Left kidney (tissue), 2 donors: Measurements from ENCODE around the gene ALKBH2. TPM values are rescaled to one million over a fixed set of nuclear protein-coding genes. Genes with fewer than 3 reads are reported as not detected.

Experiments
- DNase-seq: peaks from one replicate; pipeline ENCODE4 v3.0.0-alpha.2; 2013
- polyA plus RNA-seq: library from polyadenylated mRNA; unstranded; fragments of 120-200 nt; gene quantifications from one replicate; pipeline ENCODE4 v1.2.1, GENCODE V29; 2013; ENCODE audit not compliant: insufficient read length

The ALKBH2 gene
- polyA plus RNA-seq, 1 donor: 30.0 TPM

- DNase-seq: no peak
Observed at GRCh38 chr12:109115758-109116610, 22.7 kb upstream of the ALKBH2 start, which contains the start of gene ACACB. ACACB (plus strand) TSS chr12:109116587; CDS start chr12:109139406, 22,819 bp downstream.

- no peak for DNase-seq
Observed at GRCh38 chr12:109115404-109115757, 22.1 kb upstream of the ALKBH2 start.

- no peak for DNase-seq
Observed at GRCh38 chr12:109114644-109115043, 21.4 kb upstream of the ALKBH2 start.

- DNase-seq: no peak
Observed at GRCh38 chr12:109113661-109114321, 20.5 kb upstream of the ALKBH2 start.

- DNase-seq: no peak
Observed at GRCh38 chr12:109112720-109113465, 19.6 kb upstream of the ALKBH2 start.

GRCh38 chr12:109110988-109111495 is 17.8 kb upstream of the ALKBH2 start:
- peak; percentile 91 for DNase-seq

- no peak for DNase-seq
Observed at GRCh38 chr12:109109746-109110350, 16.6 kb upstream of the ALKBH2 start.

GRCh38 chr12:109105176-109105575 is 11.9 kb upstream of the ALKBH2 start:
- no peak for DNase-seq

GRCh38 chr12:109102491-109102890 is 9.2 kb upstream of the ALKBH2 start:
- DNase-seq: no peak

- no peak for DNase-seq
Observed at GRCh38 chr12:109100741-109101140, 7.5 kb upstream of the ALKBH2 start.

- no peak for DNase-seq
Observed at GRCh38 chr12:109099431-109100020, 6.3 kb upstream of the ALKBH2 start.

- no peak for DNase-seq
Observed at GRCh38 chr12:109098651-109099050, 5.4 kb upstream of the ALKBH2 start.

- no peak for DNase-seq
Observed at GRCh38 chr12:109098183-109098604, 4.9 kb upstream of the ALKBH2 start.

- DNase-seq: peak; percentile 95
Observed at GRCh38 chr12:109097435-109098182, 4.3 kb upstream of the ALKBH2 start, which contains the start of gene UNG. UNG (plus strand) TSS chr12:109097597; CDS start chr12:109097680, 83 bp downstream.

- no peak for DNase-seq
Observed at GRCh38 chr12:109097140-109097434, 3.8 kb upstream of the ALKBH2 start.

- no peak for DNase-seq
Observed at GRCh38 chr12:109092497-109093021, 713 bp downstream of the ALKBH2 start.

- no peak for DNase-seq
Observed at GRCh38 chr12:109089683-109090082, 3.6 kb downstream of the ALKBH2 start.

GRCh38 chr12:109088818-109089217 is 4.5 kb downstream of the ALKBH2 start:
- DNase-seq: no peak

GRCh38 chr12:109087250-109087649 is 6.0 kb downstream of the ALKBH2 start:
- DNase-seq: no peak

- DNase-seq: no peak
Observed at GRCh38 chr12:109085590-109085989, 7.7 kb downstream of the ALKBH2 start.

- no peak for DNase-seq
Observed at GRCh38 chr12:109084425-109084824, 8.8 kb downstream of the ALKBH2 start.
